T1000 (cell line): ENCODE measurements around the gene CTNNA2.
"Not testable (repeated sequence)": the region's sequence is repeated elsewhere in the genome, so short reads cannot be mapped to it uniquely, and the experiment has no call there.

ENCODE experiments used
- DNase-seq: peaks from one replicate; lab custom pipeline; 2025; ENCODE audit warnings: mixed read lengths; lab: John Stamatoyannopoulos, UW

CTNNA2 gene

DNA sequence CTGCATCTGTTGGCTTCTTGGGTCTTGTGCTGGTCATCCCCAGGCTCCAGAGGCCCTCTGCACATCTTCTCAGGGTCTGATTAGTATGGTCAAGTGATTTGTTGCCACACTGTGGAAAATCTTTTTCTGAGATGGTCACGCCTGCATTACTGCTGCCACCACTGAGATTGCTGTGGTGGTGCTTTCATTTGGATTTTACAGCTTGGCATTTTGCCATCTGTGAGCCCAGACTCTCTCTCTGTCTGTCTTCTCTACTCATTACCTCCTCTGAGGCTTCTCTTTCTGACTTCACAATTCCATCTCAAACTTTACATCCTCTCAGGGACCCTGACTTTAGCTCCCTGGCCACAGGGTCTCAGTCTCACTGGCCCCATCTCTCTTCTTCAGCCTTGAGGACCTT is 637.1 kb downstream of the CTNNA2 start:
- DNase-seq, result no peak

GRCh38 chr2:80151248-80151647 is 638.4 kb downstream of the CTNNA2 start:
- no peak for DNase-seq

DNA sequence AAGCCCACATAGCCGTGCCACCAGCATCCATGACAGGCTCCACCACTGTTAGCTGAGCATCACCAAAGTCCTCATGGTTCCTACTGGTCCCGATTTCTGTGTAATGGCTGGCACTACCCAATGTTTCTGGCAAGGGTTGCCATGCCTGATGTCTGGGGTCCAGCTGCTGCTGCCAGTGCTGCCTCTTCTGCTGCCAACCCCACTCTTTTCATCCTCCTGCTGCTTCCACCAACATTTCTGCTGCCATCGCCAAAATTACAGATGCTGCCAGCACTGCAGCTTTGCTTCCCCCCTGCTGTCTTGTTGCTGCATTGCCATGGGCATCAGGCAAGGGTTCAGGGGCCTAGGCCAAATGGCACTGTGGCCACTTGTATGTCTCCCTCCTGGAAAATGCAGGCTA is 638.8 kb downstream of the CTNNA2 start:
- no peak for DNase-seq

DNA sequence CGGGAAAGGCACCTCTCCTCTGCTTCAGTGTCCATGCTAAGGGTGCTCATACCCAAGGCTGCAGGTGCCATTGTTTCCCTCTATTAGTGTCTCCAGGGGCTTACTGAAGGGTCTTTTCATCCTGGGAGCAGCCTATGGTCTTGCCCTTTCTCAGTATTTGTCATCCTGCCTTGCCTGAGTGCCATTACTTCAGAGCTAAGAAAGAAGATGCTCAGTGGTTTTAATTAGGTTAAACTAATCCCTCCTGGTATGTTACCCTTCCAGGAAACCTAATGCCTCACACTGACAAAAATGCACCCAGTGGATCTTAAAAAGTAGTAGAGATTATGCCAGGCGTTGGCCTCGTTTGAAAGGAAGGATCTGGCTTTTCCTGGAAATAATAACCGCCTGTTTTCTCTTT is 640.3 kb downstream of the CTNNA2 start:
- no peak for DNase-seq

- DNase-seq, result no peak
These were observed 640.9 kb downstream of the CTNNA2 start for GRCh38 chr2:80153768-80154167.

DNA sequence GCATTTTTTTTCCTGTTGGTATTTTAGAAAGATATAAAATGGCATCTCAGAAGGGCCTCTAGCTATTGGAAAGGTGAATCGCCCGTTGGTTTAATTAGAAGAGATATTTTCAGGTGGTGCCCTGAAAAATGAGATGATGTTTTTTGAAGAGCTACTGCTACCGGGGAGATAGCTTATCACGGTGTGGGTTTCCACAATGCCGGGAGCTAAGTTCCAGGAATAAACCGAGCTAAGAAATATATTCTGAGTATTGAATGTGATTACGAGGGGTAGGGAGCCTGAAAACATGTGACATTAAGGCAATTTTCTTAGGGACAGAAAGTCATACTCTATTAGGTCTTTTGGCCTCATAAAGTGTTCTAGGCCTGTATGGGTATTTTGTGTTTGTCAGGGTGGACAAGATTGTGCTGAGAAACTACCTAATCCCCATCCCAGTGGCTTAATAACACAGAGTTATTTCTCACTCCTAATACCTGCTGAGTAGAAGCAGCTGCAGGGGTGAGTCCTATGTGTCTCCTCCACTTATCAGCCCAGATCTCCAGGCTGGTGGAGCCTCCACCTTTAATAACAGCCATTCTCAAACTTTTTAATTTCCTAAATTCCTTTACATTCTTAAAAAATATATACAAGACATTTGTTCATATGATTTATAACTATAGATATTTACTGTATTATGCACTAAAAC is 641.5 kb downstream of the CTNNA2 start:
- DNase-seq, result no peak

- DNase-seq, result no peak
These were observed 651.5 kb downstream of the CTNNA2 start for GRCh38 chr2:80164375-80164774.

GRCh38 chr2:80166483-80167171 is 653.8 kb downstream of the CTNNA2 start:
- no peak for DNase-seq

GRCh38 chr2:80167284-80167808 is 654.5 kb downstream of the CTNNA2 start:
- no peak for DNase-seq

DNA sequence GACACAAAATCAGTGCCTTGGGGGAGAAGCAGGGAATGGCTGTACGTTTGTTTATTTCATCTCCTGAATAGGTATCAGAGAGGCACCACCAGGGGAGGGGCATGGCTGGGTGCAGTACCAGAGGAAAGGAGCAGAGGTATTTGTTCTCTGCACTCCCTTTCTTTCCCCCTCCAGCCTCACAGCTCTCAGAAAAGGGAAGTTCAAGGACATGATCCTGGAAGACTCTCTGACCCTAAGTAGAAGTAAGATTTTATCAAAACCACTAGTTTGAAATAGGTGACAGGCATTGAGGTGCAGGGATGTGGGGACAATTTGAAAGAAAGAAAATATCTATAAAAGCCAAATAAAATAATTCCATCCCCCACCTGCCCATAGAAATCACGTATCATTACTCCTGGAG is 655.2 kb downstream of the CTNNA2 start:
- DNase-seq, result no peak

- DNase-seq, result no peak
These were observed 656.0 kb downstream of the CTNNA2 start for GRCh38 chr2:80168801-80169200.

DNA sequence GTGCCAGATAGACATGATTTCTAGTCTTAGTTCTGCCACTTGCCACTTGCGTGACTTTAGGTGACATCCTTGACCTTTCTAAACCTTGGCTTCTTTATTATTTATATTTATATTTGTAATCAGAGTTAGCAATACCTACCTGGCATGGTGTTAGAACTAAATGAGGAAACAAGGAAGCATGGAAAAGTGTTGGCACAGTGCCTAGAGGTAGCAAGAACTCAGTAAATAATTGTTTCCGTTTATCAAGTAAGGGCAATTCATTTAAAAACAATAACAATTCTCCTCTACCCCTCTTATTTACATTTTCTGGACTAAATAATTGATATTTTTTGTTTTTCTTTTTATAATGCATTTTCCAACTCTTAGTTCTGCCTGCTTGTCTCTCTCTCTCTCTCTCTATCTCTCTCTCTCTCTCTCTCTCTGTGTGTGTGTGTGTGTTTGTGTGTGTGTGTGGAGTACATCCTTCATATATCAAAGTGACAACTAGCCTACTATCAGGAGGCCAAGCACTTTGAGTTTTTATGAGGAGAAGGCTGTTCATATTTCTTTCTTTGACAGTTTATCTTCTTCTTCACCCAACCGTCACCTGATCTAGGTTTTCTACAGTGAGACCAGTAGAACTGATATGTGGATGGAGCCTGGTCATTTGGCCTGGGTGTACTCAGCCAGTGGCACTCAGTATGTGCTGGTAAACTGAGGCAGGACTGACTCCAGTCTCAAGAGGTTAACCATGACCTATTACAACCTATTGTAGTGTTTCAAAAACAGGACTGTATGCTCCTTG is 657.2 kb downstream of the CTNNA2 start:
- DNase-seq, result no peak

DNA sequence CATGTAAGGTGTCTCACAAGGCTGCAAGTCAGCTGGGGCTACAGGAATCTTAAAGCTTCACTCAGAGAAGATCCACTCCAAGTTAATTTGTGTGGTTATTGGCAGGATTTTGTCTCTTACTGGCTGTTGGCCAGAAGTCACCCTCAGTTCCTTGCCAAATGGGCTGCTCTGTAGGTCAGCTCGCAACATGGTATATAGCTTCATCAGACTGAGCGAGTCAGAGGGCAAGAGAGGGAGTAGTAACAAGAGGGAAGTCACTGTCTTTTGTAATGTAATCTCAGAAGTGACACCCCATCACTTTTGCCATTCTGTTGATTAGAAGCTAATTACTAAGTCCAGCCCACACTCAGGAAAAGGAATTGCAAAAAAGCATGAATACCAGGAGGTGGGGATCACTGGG is 672.2 kb downstream of the CTNNA2 start:
- no peak for DNase-seq

DNA sequence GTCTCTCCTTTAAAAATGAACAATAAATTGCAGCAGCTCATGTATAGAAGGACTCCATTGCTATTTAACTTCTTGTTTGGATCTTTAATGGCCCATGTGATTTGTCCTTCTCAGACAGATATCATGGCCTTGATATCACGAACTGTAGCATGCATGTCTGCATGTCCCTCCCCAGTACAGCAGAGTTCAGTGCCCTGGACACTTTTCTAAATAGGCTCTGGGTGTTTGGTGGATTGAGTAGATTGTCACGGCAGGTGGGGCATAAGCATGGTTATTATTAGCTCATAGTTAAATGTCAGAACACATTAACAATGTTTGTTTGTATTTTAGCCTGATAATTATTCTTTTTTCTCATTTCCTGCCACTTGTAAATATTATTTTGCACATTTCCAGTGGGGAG is 673.4 kb downstream of the CTNNA2 start:
- no peak for DNase-seq

GRCh38 chr2:80187156-80187555 is 674.3 kb downstream of the CTNNA2 start:
- no peak for DNase-seq

DNA sequence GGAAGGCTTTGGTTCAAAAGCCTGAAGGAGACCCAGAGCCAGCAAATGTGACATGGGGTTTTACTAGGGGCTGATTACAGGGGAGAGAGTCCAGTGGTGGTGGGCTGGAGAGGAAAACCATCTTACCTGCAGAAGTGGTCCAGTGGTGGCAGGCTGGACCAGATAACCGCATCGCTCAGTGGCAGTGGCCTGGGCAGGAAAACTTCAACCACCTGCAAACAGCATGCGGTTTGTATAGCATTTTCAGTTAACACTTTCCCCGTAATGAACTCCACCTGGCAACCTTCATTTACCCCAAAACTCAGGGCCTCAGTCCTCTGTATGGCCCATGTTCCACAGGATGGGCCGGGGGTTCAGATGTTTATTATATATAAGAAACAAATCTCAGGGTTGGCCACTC is 677.3 kb downstream of the CTNNA2 start:
- no peak for DNase-seq

DNA sequence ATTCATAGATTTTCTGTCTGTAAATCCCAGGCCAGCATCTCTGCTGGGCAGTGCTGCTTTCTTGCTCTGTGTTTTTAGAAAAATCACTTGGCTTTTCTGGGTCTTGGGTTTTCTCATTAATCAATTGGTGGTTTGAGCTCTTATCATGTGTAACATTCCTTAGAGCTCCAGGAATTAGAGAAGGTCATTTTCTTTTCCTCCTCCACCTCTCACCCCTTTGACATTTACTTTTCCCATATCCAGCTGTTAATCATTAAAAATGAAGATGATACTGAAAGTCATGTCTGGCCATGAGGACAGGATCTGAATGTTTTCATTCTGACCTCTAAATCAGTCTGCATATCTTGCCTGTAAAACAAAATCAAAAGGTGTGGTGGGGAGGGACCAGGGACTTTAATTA is 680.7 kb downstream of the CTNNA2 start:
- no peak for DNase-seq

GRCh38 chr2:80195034-80195433 is 682.2 kb downstream of the CTNNA2 start:
- DNase-seq, result no peak

GRCh38 chr2:80198042-80198441 is 685.2 kb downstream of the CTNNA2 start:
- no peak for DNase-seq

DNA sequence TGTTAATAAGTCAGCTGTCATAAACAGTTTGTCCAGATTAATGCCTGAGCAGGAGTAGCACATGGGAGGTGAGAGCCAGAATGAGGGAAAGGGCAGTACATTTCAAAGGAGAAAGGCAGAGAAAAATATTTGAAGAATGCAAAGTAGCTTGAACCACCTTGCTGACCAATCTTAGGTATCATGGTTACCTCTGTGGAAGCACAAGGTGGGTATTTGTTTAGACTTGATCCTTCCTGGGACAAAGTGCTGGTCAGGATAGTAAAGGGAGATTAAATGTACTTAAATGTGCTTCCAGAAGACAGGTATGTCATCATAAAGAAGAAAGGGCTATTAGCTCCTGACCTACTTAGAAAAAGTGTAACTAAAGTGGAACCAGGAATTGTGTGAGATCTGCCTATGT is 686.7 kb downstream of the CTNNA2 start:
- no peak for DNase-seq

DNA sequence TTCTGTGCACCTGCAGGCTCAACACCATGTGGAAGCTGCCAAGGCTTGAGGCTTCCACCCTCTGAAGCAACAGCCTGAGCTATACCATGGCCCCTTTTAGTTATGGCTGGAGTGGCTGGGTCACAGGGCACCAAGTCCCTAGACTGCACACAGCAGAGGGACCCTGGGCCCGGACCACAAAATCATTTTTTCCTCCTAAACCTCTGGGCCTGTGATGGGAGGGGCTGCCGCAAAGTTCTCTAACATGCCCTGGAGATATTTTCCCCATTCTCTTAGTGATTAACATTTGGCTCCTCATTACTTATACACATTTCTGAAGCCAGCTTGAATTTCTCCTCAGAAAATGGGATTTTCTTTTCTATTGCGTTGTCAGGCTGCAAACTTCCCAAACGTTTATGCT is 691.1 kb downstream of the CTNNA2 start:
- DNase-seq, result not testable (repeated sequence)

DNA sequence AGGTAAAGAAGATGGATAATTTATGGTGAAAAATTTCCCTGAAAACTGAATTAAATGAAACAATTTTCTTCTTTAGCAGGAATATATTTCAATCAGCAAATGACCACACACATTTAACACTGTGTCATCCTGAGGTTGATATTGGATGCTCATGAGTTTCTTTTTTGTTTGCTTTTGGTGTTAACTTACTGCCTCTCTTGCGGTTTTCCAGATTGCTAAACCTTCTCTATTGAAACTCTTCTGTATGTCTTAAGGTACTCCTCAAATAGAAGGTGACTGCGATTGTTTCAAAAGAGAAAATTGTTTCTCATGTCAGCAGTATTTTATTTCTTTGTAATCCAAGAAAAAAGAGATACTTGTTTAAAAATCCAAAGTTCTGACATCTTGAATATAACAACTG is 692.6 kb downstream of the CTNNA2 start:
- DNase-seq, result no peak

DNA sequence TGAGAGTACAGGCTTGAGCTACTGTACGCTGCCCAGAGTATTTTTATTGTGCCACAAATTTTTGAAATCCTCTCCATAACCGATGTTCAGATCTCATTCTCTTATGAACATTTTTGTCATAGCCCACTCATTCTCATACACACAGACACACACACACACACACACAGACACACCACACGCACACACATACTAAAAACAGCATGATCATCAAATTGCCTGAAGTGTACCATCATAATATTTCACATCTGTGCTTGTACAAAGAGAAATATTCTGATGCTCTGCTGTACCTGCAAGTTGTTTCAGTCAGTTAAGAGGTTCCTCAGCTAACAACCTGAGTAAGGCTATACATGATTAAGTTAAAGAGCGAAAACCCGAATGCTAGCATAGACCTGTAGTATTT is 696.6 kb downstream of the CTNNA2 start:
- DNase-seq, result no peak
